ENCODE data around the gene CLVS2.

The CLVS2 gene

GRCh38 chr6:123022975-123023374 is 26.9 kb downstream of the CLVS2 start:
- H3K4me3 ChIP-seq: no peak overlapping the region
- no peak for TF ChIP-seq CTCF (IDR thresholded peaks at IDR 0.05)
- no peak overlapping the region for H3K27ac ChIP-seq
- no peak for DNase-seq (ENCODE audit: low spot score)

DNA sequence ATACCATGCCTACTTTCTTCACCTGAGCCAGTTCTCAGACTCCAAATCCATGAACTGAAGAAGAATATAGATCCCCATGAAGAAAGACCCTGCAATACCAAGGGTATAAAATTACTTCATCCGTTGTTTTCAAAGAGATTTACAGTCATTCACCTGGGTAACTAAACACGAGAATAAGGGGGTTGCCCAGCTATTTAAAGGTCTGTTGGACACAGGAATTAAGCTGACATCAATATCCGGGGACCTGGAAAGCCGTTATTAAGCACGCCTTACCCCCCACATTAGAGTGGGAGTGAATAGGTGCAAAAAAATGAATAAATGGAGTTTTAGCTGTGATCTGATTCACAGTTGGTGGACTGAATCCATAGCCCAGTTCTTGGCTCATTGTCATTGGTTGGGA is 28.9 kb downstream of the CLVS2 start:
- H3K4me3 ChIP-seq: no peak overlapping the region
- no peak overlapping the region for H3K27ac ChIP-seq
- DNase-seq (ENCODE audit: low spot score): no peak
- no peak for TF ChIP-seq CTCF (IDR thresholded peaks at IDR 0.05)

DNA sequence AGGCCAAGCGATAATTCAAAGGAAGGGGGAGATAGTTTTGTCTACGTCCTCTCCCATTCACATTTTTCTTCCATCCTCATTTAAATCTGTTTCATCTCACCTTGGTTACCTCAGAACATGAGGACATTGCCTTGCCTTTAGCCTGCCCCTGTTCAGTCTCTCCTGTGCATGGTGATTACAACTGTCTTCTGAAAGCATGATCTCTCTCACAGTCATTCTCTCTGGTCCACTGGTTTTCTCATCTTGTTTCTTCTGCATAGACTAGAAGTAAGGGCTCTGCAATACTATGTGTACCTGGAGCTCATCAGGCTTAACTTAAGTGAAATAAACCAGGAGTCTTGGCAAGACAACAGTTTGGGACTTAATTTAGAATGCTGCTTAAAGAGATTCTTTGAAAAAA is 31.4 kb downstream of the CLVS2 start:
- no peak for TF ChIP-seq CTCF (IDR thresholded peaks at IDR 0.05)
- DNase-seq (ENCODE audit: low spot score): no peak
- Histone ChIP-seq H3K4me3 (no peak overlapping the region), H3K27ac (no peak overlapping the region)

DNA sequence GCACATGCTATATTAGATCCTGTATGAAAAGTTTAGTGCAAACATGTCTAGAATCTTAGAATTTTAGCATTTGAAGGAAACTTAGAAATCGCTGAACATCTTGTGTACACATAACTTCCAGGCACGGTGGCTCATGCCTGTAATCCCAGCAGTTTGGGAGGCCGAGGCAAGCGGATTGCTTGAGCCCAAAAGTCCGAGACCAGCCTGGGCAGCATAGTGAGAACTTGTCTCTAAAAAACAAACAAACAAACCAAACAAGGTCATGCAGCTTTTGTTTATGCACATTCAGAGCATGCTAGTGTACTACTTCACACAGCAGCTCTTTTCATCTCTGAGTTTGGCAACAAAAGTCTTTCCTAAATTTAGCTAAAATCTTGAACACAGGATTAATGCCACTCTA is 32.2 kb downstream of the CLVS2 start:
- Histone ChIP-seq H3K27ac (no peak overlapping the region), H3K4me3 (no peak overlapping the region)
- no peak for TF ChIP-seq CTCF (IDR thresholded peaks at IDR 0.05)
- no peak for DNase-seq (ENCODE audit: low spot score)

- TF ChIP-seq CTCF (IDR thresholded peaks at IDR 0.05): no peak
- no peak for DNase-seq (ENCODE audit: low spot score)
- Histone ChIP-seq H3K27ac (no peak overlapping the region), H3K4me3 (no peak overlapping the region)
Observed at GRCh38 chr6:123030282-123030681, 34.2 kb downstream of the CLVS2 start.

DNA sequence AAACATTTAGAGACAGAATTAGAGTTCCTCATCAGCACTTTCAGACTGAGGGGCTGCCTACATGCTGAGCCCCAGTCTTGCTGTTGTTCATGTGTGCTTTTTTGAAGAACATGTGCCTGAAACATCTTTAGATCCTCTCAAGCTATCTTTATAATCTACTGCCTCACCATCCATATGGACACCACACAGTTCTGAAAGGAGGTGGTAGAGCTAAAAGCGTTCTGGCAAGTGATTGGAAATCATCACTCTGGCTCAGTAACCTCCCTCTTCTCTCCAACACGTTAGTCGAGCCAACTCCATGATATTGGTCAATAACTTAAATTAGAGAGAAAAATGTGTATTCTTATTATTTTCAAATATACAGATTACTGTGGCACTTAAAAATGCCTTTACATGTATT is 40.6 kb downstream of the CLVS2 start:
- Histone ChIP-seq H3K4me3 (no peak overlapping the region), H3K27ac (no peak overlapping the region)
- TF ChIP-seq CTCF (IDR thresholded peaks at IDR 0.05): no peak
- no peak for DNase-seq (ENCODE audit: low spot score)

GRCh38 chr6:123039431-123039830 is 43.4 kb downstream of the CLVS2 start:
- DNase-seq (ENCODE audit: low spot score): no peak
- TF ChIP-seq CTCF (IDR thresholded peaks at IDR 0.05): no peak
- no peak overlapping the region for H3K27ac ChIP-seq
- no peak overlapping the region for H3K4me3 ChIP-seq

All from coronary artery (tissue), 2 donors.